Activated CD8-positive, alpha-beta memory T cell treated with anti-CD3 and anti-CD28 coated beads, Interleukin-2, amount 50 U/mL, for 1 hour (primary cell): ENCODE results near the gene CMTM5.
"Not testable (repeated sequence)": the region's sequence is repeated elsewhere in the genome, so short reads cannot be mapped to it uniquely, and the experiment has no call there.

Experiments
- DNase-seq: peaks from one replicate; pipeline ENCODE4 v3.0.0-alpha.2; 2020; ENCODE audit errors: extremely low read depth

Gene CMTM5

DNA sequence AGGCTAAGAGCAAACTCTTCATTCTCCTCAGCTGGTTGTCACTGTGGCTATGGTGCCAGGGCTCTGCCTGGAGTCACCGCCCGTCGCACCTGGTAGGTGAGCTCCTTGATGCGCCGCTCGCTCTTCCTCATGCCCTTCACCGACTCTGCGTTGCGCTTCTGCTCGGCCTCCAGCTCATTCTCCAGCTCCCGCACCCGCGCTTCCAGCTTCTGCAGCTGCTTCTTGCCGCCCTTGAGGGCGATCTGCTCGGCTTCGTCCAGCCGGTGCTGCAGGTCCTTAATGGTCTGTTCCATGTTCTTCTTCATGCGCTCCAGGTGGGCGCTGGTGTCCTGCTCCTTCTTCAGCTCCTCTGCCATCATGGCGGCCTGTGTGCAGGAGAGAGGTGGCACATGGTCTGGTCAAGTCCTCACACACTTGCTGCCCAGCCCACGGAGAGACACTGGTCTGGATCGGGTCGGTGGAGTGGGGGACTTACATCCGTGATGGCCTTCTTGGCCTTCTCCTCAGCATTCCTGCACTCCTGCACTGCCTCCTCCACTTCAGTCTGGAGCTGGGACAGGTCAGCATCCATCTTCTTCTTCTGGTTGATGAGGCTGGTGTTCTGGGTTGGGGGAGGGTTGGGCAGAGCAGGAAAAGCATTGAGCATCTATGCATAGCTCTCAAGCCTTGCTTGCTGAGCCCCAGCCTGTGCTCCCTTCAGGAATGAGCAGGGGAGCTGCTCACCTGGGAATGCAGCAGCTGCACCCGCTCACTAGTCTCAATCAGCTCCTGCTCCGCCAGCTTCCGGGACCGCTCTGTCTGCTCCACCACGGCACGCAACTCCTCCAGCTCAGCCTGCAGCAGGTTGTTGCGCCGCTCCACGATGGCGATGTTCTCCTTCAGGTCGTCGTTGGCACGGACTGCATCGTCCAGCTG lies 38.3 kb downstream of the CMTM5 start:
- no peak for DNase-seq

DNA sequence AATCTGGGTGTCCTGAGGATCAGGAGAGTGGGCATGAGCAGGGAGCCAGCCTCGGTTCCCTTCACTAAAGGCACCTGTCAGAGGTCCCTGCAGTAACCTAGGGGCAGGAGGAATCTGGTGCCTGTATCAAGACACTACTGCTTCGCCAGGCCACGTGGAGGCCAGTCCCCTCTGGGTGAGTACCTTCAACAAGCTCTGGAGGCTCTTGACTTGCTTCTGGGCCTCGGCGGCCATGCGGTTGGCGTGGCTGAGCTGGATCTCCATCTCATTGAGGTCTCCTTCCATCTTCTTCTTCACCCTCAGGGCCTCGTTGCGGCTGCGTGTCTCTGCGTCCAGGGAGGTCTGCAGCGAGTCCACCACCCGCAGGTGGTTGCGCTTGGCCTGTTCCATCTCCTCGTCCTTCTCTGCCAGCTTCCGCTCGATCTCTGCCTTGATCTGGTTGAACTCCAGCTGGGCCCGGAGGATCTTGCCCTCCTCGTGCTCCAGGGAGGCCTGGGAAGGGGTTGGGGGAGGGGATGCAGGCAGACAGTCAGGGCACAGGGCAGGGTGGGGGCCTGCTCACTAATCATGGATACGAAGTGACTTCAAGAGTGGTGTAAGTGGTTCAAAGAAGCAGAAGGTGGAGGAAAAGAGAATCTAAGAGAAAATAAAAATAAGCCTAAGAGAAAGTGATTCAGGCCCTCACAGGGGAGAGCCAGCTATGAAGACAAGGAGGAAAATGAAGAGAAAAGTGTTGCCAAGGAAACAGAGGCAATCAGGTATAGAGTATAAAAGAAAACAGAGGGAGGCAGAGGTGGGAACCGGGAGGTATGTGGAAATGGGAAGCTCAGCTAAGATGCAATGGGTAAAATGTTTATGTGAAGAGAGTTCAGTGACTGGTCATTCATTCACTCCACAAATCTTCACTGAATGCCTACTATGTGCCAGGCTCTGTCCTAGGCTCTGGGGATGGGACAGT lies 39.3 kb downstream of the CMTM5 start:
- DNase-seq = no peak

DNA sequence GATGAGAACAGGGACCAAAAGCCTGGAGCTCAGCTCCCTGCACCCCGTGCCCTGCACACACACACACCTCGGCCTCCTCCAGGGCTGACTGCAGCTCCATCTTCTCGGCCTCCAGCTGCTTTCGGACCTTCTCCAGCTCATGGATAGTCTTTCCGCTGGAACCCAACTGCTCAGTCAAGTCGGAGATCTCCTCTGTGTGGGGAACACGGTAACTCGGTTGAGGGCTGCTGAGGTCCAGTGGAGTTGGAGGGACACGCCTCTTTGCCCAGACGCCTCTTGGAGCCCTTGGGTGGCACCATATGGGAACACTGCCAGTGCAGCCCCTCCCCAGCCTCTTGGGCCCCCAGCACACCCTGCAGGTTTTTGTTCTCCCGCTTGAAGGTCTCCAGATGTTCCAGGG lies 40.0 kb downstream of the CMTM5 start:
- DNase-seq = no peak

DNA sequence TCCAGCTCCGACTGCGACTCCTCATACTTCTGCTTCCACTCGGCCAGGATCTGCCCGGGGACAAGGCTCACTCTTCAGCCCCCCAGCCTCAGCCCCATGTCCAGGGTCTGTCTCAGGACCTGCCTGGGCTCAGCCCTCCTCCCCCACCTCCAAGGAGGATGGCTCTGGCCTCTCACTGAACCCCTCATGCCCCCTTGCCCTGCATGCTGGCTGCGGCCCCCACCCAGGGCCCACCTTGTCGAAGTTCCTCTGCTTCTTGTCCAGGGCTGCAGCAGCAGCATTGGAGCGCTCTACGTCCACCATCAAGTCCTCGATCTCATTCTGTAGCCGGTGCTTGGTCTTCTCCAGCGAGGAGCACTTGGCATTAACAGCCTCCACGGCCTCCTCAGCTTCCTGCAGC lies 40.4 kb downstream of the CMTM5 start:
- not testable (repeated sequence) for DNase-seq

DNA sequence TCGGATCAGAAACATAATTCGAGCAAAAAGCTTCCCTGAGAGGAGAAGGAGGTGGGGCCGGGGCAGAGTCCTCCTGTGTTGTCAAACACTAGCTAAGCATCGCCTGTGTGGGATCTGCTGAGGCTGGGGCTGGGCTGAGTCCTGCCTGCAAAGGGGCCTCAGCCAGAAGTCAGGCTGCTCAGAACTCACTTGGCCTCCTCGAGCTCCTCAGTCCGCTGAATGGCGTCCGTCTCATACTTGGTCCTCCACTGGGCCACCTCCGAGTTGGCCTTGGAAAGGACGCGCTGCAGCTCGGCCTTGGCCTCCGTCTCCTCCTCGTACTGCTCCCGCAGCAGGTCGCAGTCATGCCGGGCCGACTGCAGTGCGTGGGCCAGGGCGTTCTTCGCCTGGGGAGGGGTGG lies 41.2 kb downstream of the CMTM5 start:
- DNase-seq = no peak

DNA sequence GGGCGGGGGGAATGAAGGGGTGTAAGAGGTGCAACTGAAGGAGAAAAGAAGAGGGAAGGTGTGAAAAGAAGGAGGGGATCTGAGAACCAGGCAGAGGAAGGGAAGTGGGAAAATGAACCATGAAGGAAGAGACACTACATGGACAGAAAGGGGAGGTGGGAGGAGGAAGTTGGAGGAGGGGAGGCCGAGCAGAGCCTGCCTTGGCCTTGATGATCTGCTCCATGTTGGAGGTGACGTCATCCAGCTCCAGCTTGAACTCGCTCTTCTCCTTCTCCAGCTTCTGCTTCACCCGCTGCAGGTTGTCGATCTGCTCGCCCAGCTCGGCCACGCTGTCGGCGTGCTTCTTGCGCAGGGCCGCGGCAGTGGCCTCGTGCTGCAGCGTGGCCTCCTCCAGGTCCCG lies 42.8 kb downstream of the CMTM5 start:
- DNase-seq = not testable (repeated sequence)

DNA sequence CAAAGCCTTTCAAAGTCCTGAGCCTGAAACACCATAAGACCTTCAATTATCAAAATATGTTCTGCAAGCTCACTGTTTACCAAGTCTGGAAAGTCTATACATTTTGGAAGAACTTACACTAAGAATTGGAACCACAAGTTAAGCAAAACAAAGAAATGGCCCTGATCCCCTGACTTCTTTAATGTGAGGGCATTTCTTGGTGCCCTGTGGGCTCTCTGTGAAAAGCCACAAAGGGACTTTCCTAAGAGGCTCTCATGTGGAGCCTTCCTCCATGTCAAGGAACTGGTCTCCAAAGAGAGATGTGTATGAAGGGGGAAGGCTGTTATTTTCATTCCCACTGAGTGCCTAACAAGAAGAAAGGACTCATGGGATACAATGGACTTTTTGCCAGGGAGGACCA lies 44.7 kb downstream of the CMTM5 start:
- DNase-seq = no peak

DNA sequence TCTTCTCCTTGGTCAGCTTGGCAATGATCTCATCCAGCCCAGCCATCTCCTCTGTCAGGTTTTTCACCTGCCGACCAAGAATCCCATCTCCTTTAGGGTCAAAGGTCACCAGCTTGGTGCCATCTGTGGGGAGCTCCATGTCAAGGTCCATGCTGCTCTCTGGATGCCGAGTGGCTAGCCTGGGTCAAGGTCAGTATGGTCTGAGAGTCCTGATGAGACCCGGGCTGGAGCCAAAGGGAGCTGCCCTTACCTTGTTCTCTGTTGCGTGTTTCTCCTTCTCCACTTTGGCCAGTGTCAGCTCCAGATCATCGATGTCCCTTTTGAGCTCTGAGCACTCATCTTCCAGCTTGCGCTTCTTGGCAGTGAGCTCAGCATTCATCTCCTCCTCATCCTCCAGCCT lies 46.8 kb downstream of the CMTM5 start:
- no peak for DNase-seq

DNA sequence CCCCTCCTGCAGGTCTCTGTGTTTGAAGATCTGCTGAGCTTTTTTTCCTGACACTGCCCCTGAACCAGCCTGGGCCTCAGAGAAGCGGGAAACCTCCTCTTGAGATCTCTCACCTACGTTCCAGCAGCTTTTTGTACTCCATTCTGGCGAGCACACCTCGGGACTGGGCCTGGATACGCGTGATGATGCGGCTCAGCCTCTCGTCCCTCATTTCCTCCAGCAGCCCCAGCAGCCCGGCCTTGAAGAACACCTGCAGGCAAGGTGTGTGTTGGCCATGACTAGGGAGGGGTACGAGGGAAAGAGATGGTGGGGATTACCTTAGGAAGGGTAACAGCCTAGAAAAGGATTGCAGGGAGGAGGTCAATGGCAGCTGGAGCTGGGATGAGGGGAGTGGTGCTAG lies 48.3 kb downstream of the CMTM5 start:
- DNase-seq = no peak

DNA sequence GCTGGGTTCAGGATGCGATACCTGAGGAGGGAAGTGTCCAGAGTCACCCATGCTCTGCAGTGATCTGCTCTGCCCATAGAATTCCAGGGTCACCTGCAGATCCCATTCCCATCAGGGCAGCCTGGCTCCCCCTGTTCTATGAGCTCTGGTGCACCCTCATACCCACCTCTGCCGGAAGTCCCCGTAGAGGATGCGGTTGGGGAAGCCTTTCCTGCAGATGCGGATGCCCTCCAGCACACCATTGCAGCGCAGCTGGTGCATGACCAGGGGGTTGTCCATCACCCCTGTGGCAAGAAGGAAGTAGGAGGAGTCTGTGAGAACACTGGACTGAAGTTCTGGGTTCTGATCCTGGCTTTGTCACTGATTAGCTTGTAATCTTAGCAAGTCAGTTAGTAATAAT lies 49.0 kb downstream of the CMTM5 start:
- not testable (repeated sequence) for DNase-seq

DNA sequence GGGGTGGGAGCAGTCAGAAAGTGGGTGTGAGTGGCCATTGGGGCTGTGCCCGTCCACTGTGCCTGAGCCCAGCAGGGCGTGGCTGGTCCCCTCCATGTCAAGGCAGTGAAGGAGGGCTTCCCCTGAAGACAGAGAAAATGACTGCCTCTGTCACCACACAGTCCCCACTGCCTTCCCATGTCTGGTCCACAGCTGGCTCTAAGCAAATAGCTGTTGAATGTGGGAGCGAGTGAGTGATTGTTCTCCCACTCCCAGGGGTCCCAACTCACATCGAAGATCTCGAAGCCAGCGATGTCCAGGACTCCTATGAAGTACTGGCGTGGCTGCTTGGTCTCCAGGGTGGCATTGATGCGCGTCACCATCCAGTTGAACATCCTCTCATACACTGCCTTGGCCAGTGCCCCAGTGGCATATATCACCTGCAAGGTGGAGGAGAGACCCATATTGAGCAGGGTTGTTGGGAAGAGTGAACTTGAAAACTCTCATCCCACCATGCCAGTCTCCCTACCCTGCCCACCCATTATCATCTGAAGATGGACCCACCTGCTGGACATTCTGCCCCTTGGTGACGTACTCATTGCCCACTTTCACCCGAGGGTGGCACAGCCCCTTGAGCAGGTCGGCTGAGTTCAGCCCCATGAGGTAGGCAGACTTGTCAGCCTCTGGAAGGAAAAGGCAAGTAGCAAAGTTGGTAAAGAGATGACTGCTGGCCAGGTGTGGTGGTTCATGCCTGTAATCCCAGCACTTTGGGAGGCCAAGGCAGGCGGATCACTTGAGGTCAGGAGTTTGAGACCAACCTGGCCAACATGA lies 52.0 kb downstream of the CMTM5 start:
- DNase-seq = no peak
